Fibroblast of peridontal ligament (primary cell): ENCODE data around the gene GTPBP1.
A peak's percentile ranks its signal among the peaks of the same experiment; 100 is the strongest.

ENCODE experiments used
- DNase-seq: peaks from one replicate; pipeline ENCODE4 v3.0.0-alpha.2; 2010; ENCODE audit errors: extremely low read depth

Gene GTPBP1

DNA sequence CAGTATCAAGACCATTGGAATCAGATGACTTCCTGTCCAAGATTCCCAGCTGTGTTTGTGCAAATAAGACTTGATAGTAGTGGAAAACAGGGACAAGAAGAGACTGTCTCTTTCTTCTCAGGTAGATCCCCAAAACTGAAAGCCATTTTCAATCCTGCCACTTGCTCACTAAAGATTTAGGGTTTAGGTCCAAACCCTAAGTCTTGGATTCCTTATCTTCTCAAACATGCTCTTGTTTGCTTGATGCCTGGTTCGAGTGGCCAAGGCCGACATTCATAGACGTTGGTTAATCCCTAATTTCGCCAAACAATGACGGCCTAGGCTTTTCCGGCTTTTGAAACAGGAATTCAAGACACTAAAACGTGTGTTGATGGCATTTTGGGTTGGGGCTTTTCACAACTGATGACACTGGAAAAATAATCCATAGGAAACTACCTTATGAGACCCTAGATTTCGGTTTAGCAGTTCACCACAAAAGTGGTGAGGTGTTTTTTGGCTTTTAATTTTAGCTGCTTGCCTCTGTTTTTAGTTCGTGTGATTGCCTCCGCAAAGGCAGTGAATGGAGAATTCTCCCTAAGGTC lies 1.0 kb upstream of the GTPBP1 start:
- no peak for DNase-seq

DNA sequence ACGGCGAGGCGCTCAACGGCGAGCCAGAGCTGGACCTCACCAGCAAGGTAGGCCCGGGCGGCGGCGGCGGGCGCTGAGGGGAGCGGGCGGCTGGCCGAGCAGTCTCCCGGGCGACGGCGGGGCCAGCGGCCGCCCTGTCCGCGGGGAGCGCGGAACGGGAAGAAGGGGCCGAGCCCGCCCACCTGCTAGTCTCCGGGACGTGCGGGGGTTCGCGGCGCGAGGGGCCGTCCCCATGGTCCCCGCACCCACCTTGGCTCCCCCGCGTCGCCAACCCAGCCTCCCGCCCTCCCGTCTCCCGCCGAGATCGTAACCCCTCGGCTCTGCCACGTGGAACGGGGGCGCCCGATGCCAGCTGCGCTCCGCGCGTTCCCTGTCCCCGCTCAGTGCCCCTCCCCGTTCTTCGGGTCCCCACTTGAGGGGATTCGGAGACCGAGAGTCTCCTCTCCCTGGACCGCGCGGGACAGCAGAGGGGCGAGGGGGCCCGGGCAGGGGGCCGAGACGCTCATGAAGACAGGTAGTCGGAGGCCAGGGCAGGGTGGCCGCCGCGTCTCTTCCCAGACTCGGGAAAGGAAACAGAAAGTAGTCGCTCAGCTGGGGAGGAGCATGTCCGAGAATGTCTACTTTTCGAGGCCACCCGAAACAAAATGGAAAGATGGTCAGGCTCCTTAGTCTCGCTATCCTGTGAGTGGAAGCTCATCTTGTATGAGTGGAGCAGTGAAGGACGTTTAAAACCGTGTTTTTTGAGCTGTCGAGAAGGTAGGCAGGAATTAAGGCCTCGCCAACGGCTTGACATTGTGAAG lies 557 bp downstream of the GTPBP1 start:
- DNase-seq, result peak; percentile 54

DNA sequence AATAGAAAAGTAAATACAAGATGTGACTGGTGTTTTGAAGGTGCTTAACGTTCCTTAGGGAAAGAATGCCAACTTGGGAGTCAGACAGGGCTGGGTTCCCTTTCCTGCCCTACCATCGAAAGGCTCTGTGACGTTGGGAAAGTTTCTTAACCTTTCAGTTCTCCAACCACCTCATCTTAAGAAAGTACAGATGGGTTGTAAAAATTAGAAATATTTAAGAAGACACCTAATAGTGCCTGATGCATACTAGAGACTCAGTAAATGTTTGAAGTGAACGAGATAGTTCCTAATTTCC lies 1.1 kb downstream of the GTPBP1 start:
- no peak for DNase-seq

DNA sequence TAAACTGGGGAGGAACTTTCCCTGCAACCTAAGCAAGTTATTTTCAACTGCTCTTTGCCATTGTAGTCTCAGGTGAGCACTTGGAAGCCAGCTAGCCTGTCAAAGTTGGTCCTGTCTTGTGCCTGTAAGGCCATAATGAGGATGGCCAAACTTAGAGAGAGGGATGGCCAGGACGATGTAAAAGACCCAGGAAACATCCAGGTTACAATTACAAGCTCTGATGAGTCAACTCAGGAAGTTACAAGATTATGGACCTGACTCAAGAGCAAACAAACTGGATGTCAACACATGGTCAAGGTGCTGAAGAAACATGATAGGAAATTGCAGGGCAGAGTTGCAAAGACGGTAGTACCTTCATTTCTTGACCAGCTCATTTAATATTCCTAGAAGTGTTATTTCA lies 1.6 kb downstream of the GTPBP1 start:
- no peak for DNase-seq

DNA sequence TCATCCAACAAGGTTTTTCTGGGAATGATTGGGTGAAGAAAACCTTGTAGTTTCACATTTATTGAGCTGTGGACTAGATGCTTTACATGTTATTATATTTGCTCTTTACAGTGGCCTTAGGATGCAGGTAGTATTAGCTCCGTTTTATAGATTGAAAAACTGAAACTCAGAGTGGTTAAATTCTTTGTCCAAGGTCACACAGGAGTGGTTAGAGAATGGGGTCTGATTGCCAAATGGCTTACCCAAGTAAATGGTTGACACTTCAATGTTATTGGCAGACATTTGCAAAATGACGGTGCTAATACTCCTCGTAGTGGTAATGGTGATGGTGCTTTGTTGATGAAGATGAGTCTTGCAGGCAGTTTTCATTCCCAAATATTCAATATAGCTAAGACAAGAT lies 2.2 kb downstream of the GTPBP1 start:
- no peak for DNase-seq

DNA sequence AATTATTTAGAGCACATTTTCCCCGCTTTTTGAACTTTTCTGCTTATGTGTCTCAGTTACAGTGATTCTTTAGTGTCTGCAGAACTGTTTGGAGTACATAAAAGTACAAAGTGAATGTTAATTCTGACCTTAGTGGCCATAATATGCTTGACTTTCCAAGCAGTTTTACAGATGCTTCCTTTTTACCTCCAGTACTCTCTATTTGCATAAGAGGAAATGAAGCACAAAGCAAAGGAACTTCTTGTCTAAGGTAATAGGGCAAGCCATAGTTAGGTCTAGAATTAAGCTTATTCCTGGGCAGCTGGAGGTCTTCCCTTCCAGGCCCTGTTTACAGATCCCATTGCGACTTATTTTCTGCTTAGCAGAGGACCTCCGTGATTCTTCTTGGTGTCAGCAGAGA lies 3.6 kb downstream of the GTPBP1 start:
- DNase-seq, result no peak

DNA sequence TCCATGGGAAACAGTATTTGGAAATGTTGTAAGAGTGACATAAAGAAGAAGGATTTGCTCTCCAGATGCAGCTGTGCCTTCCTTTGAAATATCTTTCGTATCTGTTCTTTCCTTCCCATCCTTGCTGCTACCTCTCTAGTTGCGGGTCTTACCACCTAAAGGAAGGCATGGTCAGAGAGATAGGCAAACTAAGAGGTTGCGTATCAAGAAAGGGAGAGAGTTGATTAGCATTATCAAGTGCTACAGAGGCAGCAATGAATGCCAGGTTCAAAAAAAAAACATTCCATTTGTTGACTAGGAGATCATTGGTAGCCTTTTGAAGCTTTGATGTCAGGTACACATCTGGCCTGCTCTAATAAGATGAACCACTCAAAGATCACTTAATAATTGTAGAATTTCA lies 4.6 kb downstream of the GTPBP1 start:
- DNase-seq, result no peak

DNA sequence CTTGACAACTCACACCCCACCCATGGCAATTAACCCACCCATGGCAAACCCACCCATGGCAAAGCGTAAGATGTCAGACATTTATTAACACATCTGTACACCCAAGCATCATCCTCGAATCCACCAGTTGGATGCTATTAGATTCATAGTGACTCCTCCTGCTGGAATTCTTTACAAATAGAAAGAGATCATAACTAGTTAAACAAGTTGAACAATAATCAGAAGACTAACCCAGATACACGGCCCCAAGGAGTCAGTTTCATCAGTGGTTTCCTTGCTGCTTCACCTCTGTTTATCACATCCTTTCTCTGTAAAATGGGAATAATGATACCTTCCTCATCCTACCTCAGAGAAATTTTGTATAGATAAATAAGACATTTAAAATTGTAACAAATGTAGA lies 5.1 kb downstream of the GTPBP1 start:
- DNase-seq, result no peak

DNA sequence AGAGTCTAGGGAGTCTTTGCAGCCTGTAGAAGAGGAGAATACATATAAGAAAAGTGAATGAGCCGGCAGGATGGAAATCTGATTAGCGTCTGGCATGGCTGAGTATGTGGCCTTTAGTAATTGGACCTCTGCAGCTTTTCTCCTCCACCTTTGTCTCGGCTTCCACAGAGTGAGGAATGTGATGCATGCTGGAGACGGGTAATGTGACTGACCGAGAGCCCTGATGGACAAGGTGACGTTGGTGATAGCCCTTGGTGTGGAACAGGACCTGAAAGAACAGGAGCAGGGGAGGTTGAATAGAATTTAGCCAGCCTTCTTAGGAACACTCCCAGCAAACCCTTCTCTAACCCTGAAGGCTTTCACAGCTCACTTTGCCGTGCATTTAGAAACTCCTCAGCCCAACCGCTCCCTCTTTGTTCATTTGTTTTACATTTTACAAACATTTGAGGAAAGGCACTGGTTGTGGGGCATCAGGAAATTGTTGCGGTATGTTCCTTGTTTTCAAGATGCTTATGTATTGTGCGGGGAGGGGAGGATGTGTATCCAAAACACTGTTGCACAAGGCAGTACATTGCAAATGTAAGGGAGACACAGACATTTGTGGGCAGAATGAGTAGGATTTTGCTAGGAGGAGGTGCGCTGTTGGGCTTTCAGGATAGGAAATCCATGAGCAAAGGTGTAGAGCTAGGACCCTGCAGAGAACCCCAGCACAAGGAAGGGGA lies 6.9 kb downstream of the GTPBP1 start:
- DNase-seq, result no peak

DNA sequence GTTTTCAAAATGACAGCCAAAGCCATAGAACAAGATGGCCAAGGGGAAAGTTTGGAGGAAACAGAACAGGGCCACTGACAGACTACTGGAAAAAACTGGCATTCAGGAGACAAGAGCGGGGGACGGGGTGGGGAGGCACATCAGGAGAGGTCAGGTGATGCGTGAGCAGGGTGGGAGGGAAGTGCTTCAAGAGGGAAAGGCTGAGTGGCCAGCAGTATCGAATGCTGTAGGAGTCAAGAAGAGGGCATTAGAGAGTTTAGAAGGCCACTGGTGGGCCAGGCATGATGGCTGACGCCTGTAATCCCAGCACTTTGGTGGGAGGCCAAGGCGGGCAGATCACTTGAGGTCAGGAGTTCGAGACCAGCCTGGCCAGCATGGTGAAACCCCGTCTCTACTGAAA lies 8.2 kb downstream of the GTPBP1 start:
- no peak for DNase-seq

DNA sequence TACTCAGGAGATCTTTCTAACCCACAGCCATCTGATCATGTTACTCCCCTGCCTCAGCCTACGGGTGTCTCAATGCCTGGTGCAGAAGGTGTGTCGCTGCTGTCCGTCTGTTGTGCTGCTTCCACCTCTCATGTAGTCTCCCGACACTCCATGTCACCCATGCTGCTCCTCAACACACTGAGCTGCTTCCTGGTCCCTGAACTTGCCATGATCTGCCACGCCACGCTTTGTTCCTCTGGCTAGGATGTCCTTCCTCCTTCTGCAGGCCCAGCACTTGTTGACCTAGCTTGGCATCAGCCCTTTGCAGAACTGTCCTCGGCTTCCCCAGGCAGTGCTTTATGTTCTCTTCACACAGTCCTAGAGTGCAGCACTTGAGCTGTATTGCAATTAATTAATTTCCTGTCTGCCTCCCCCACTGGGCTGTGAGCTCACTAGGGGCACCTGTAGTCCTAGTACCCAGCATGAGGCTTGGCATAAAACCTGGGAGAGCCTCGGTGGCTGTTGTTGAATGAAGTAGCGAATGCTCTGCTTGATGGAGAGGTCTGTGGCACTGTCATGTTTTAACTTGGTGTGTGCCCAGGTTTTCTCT lies 9.5 kb downstream of the GTPBP1 start:
- no peak for DNase-seq

DNA sequence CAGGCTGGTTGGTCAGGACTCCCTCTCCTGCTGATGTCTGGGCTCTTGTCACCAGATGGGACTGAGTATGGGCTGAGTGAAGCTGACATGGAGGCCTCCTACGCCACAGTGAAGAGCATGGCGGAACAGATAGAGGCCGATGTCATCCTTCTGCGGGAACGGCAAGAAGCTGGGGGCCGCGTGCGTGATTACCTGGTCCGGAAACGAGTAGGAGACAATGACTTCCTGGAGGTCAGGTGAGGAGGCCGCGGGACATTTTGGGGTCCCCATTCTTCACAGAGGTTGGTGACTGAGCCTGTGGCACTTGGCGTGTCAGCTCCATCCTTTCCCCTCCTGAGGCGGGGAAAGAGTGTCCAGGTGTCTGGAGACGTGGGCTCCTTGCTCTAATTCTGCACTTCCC lies 10.1 kb downstream of the GTPBP1 start:
- DNase-seq, result no peak

DNA sequence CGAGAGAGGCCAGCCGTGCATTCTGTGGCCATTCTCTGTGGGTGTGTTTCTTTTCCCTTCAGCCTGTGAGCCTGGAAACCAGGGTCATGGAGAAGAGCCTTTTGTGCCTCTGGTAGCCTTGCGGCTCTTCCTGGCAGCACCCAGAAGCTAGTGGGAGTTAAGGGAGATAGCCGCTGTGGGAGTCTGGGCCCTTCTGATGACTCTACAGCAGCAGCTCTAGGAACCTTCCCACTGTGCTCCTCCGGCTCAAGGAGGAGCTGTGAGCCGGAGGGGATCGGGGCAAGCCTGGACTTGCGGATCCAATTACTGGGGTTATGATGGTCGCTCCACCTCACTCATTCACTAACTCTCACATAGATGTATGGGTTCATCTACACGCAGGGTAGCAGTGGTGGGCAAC lies 10.5 kb downstream of the GTPBP1 start:
- DNase-seq, result no peak

DNA sequence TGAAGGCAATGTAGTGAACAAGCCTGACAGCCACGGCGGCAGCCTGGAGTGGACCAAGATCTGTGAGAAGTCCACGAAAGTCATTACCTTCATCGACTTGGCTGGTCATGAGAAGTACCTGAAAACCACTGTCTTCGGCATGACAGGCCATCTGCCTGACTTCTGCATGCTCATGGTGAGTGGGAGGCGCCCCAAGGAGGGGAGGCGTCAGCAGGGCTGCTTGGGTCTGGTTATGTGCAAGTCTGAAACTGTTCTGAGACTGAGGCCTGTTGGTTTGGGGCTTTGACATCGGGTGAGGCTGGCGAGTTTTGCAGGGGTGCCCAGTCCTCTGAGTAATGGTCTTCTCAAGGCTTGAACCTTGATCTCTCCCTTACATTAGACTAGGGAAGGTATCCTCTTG lies 11.1 kb downstream of the GTPBP1 start:
- no peak for DNase-seq

DNA sequence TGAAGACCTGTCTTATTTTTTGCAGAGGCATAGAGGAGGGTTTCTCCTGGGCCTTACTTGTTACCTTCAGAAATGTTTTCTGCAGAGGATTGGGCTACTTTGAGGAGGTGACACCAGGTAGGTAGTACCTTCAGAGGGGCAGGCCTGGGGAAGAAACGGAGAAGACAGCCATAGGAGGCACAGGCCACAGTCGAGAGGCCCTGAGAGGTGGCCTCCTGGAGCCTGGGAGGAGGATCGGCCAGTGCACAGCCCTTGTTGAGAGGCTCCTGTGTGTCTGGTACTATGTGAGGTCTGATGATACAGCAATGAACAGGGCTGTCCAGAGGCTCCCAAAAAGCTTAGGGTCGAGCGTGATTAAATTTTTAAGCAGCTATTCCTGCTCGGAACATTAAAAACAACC lies 11.5 kb downstream of the GTPBP1 start:
- DNase-seq, result no peak

DNA sequence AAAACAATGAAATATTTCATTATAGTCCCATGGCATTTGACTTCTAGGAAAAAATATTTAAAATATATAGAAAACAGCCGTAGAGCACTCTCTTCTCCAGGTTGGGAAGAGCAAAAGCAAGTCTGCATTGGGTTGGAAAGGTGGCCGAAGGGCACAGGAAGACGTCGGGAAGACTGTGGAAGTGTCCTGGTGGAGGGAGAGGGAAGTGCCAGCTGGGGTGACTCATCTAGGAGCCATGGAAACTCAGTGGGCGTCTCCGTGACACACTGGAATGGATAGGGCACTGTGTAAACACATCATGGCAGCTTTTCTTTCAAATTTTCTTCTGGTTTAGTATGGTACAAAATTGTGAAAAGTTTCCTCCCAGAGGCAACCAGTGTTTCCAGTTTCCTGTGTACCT lies 12.7 kb downstream of the GTPBP1 start:
- DNase-seq, result peak; percentile 81

DNA sequence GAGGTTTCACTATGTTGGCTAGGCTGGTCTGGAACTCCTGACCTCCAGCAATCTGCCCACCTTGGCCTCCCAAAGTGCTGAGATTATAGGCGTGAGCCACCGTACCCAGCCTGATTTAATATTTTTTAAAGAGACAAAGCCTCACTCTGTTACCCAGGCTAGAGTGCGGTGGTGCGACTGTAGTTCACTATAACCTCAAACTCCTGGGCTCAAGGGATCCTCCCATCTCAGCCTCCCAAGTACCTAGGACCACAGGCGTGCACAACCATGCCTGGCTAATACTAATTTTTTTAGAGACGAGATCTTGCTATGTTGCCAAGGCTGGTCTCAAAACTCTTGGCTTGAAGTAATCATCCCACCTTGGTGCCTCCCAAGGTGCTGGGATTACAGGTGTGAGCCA lies 13.5 kb downstream of the GTPBP1 start:
- DNase-seq, result no peak

DNA sequence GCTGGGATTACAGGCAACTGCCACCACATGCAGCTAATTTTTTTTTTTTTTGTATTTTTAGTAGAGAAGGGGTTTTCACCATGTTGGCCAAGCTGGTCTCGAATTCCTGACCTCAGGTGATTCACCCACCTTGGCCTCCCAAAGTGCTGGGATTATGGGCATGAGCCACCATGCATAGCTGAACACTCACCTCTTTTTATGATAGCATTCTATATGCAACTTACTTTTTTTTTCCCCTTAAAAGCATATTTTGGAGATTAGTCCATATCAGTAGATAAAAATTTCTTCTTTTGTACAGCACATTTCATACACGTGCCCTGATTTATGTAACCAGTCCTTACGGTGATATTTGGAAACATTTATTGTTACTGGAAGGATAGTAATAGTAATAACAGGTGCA lies 14.6 kb downstream of the GTPBP1 start:
- DNase-seq, result no peak

DNA sequence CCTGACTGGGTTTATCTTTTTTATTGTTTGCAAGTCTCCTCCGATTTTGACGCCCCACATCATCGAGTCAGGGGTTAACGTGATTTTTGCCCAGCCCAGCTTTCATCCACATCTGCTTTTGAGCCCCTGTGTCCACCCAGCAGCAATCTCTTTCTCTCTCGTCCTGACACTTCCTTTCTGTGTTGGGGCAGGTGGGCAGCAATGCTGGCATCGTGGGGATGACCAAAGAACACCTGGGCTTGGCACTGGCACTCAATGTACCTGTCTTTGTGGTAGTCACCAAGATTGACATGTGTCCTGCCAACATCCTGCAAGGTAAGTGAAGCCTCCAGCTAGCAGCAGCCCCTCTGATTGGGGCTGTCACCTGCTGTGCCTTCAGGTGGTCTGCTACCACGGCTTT lies 15.8 kb downstream of the GTPBP1 start:
- DNase-seq, result no peak

DNA sequence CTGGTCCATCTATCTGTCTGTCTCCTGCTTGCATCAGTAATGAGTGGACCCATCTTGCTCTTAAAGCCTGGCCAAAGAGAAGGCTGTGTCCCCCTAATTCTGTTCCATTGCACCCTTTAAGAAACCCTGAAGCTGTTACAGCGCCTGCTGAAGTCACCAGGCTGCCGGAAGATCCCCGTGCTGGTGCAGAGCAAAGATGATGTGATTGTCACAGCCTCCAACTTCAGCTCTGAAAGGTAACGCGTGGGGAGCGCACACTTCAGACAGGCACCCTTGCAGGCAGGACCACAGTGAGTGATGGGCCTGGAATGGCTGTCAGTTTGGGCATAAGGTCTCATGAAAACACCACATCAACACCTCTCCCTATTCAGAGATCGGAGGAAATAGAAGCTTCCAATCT lies 18.4 kb downstream of the GTPBP1 start:
- DNase-seq, result no peak

DNA sequence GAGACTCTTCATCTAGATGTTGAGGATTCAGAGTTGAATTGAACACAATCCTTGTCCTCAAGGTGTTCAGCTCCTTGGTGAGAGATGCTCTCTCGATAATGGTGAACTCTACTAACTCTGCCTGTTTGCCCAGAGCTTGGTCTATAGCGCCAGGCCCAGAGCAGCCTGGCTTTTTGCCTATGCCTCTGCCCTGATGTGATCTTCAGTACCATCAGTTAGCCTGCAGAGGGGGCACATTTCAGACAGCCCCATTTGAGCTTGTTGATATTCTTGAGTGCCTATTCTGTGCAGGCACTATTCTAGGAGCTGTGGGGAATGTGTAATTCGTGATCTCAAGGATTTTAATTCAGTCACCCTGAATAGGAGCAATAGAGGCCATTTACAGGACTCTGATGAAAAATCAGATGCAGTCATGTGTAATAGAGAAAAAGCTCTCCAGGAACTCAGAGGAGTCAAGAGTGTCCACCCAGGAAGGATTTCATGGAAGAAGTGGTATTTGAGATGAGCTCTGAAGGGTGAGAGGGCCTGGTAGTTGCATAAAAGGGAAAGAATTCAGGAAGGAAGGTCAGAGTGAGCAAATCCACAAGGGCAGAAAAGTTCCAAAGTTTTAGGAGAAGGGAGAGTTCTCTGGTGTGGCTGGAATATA lies 19.3 kb downstream of the GTPBP1 start:
- DNase-seq, result peak; percentile 38

DNA sequence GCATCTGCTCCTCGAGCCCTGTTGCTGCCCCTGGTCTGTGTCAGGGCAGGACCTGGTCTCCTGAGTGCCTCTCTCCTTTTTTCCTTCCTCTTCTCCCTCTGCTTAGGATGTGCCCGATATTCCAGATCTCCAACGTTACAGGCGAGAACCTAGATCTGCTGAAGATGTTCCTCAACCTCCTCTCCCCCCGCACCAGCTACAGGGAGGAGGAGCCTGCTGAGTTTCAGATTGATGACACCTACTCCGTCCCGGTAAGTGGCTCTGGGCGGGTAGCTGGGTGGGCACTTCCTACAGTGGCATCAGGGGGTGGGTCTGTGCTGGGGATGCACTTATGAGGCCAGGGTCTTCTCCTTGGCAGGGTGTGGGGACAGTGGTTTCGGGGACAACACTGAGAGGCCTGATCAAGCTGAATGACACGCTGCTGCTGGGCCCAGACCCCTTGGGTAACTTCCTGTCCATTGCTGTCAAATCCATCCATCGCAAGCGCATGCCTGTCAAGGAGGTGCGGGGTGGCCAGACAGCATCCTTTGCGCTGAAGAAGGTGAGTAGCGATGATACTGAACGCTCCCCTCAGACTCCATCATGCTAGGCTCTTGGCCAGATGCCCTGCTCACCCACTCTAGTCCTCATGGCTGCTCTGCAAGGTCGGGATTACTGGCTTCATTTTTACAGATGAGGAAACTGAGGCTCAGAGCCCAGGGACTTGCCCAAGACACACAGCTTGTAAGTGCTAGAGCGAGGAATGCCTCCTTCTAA lies 20.3 kb downstream of the GTPBP1 start:
- DNase-seq, result no peak
